Hematopoietic multipotent progenitor cell treated with erythropoietin and hydrocortisone succinate and interleukin-3 and kit ligand, for 17 days (in vitro differentiated cells): ENCODE measurements around the gene GPR179.

Experiments
- DNase-seq: peaks from one replicate; pipeline ENCODE4 v3.0.0-alpha.2; 2015; ENCODE audit warnings: low spot score

GPR179 gene

DNA sequence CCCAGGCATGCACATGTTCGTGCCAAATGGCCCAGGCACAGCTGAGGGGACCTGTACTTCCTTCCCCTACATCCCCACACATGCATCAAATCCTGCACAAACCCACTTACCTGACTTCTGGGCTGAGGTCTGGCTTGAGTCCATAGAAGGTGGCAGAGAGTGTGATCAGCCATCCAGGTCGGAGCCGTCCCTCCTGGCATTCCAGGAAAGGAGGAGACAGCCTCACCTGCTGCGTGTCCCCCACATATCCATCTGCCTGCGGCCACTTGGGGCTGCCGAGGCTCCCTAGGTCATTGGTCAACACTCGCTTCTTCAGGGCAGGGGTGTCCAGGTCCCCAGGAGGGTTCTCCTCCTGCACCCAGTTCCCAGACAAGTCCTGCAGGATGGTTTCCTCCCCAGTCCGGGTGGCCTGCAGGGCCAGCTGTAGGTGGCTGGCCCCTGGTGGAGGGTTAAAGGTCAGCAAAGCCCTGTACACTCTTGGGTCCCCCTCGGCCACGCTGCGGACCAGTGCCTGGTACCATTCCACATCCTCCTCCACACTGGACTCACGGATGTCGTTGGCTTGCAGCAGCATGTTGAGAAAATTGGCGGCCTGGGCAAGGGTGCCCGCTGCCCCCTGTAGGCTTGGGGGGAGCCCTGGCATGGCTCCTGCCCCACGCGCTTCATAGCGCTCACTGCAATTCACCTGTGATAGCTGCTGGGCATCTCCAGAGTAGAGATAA, 709 bp downstream of the GPR179 start:
- no peak for DNase-seq

DNA sequence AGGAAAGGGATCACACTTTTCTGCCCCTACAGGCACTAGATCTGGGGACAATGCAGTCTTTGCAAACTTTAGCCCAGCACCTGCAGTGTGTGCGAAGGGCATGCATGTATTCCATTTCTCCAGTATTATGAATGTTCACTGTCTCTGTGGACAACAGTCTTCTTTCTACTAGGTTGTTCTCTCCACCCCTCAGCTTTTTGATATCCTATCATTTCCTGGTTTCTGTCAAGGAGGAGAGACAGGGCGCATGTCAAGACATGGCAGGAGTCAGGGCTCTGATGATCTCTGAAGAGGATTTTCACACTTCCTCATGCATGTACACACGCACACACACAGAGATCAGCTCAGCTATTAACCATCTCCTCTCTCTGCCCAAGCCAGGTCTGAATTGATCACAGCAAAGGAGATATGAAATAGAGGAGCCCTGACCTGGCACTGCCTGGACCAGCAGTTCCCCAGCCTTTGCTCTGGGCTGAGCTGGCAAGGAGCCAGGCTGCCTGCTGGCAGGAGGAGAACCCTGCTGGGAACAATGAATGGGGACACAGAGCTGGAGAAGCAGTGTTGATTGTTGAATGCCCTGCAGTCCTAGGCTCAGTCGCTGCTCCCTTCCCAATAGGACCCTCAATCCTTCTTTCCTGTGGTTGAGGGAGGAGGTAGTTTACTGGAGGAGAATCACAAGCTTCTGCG, 2.6 kb downstream of the GPR179 start:
- DNase-seq = no peak

DNA sequence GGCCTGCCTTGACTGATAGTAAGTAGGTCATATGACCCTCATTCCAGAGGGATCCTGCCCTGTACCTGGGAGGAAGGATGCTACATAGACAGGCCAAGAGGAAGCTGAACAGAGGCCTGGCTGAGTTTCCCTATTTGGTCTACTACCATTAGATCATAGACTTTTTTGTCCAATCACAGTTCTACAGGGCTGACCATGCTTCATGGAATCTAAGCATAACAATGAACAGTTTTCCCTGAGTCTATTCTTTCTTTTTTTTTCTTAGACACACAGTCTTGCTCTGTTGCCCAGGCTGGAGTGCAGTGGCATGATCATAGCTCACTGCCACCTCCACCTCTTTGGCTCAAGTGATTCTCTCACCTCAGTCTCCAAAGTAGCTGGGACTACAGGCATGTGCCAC, 3.9 kb downstream of the GPR179 start:
- no peak for DNase-seq

DNA sequence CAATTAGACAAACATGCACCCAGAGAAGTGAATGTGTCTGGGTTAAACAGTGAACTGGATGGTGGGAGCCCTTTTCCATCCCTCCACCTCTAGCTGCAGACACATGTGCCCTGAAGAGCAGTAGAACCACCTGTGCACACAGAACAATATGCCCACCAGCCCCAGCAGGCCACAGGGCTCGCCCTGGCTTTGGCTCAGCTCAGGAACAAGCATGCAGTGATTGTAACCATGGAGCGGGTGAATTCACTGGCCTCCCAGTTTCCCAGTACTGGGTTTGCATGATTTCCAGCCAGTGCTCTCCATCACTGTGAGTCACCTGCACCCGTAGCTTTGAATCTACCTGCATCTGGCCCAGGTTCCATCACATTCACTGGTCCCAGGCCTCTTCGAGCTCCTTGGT, 5.2 kb downstream of the GPR179 start:
- no peak for DNase-seq

DNA sequence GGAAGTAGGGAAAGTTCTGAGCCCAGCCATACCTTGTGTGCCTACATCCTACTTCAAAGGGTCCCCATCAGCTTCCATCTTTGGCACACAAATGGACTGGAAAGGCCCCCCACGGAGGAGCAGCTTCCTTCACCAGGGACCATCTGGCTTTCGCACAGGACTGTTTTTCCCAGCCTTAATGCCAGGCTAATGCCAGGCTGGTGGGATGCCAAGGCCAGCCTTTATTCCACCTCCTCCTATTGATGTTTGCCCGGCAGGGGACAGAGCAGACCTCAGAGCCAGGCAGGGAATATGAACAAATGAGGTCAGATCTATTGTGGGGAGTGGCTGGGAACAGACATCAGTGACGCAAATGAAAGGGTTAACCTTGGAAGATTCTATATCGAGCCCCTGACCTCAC, 5.7 kb downstream of the GPR179 start:
- no peak for DNase-seq

- no peak for DNase-seq
Observed at GRCh38 chr17:38336838-38337237, 6.9 kb downstream of the GPR179 start.

- no peak for DNase-seq
Observed at GRCh38 chr17:38334480-38335364, 9.0 kb downstream of the GPR179 start.

GRCh38 chr17:38333635-38334295, 10.0 kb downstream of the GPR179 start:
- peak; percentile 42 for DNase-seq

- no peak for DNase-seq
Observed at GRCh38 chr17:38332735-38333134, 11.0 kb downstream of the GPR179 start.

- no peak for DNase-seq
Observed at GRCh38 chr17:38330941-38331411, 12.8 kb downstream of the GPR179 start.

DNA sequence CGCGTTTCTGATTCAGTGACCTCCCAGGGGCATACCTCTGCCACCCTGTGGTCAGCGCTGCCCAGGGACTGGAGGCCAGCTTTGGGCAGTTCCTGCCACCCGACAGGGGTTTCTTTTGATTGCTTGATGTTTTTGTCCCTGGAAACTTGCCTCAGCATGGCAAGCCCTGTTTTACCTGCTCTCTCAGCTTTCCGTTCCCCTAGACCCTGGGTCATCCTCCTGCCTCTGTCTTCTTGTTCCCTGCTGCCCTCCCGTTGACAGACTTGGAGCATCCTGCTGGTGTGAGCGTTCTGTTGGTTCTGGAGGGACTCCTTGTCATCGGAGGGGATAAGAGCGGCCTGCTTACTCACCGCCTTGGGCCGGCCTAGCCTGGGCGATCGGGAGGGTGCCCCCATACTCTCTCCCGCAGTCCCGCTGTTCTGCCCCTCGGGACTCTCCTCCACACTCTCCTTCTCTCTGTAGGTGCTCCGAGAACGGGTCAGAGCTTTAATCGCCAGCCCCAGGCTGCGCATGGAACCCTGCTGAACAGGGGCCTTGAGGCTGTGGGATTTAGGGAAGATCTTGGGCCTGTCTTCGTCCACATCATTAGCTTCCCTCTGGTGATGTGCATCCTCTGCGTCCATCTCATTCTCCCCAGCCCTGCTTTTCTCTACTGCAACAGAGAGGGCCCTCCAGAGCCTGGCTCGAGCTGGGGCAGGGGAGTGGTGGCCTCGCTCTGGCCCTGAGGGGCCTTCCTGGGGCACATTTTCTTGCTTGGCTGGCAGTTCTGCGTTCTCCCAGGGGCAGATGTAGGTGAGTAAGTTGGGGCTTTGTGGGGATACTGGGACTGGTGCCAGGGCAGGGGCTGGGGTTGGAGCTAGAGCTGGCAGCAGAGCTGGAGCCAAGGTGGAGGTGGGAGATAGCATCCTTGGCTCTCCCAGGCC, 13.7 kb downstream of the GPR179 start:
- DNase-seq = no peak

DNA sequence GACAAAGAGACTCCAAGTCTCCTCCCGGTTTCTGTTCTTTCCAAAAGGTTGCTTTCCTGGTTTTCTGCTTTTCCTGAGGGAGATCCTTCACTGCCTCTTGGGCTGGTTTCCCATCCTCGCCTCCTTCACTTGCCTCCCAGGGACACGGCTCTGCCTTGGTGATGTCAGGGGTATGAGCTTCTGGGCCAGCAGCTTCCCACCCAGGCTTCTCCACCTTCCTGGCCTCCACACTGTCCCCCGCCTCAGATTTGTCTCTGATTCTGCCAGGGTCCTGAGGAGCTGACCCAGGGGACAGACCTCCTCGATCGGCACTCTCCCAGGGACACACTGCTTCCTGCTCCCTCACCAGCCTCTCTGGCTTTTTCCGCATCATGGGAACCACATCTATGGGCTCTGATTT, 14.5 kb downstream of the GPR179 start:
- DNase-seq = no peak

DNA sequence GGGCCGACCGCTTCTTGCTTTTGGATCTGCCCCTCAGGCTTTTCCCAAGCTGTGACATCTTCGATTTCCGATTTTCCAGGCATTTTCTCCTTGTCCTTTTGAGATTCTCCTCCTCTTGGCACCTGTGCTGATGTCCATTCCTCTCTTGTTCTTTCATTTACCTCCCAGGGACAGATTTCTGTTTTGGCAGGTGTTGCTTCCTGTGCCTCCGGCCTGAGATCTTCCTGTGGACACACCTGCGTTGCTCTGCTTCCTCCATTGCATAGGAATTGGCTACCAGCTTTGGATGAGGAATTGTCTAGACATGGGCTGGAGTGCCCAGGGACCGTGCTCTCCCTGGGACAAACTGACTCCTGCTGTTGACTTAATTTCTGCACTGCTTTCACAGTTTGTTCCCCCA, 15.1 kb downstream of the GPR179 start:
- DNase-seq = no peak

- no peak for DNase-seq
Observed at GRCh38 chr17:38327936-38328335, 15.8 kb downstream of the GPR179 start.

- no peak for DNase-seq
Observed at GRCh38 chr17:38326996-38327792, 16.6 kb downstream of the GPR179 start.

DNA sequence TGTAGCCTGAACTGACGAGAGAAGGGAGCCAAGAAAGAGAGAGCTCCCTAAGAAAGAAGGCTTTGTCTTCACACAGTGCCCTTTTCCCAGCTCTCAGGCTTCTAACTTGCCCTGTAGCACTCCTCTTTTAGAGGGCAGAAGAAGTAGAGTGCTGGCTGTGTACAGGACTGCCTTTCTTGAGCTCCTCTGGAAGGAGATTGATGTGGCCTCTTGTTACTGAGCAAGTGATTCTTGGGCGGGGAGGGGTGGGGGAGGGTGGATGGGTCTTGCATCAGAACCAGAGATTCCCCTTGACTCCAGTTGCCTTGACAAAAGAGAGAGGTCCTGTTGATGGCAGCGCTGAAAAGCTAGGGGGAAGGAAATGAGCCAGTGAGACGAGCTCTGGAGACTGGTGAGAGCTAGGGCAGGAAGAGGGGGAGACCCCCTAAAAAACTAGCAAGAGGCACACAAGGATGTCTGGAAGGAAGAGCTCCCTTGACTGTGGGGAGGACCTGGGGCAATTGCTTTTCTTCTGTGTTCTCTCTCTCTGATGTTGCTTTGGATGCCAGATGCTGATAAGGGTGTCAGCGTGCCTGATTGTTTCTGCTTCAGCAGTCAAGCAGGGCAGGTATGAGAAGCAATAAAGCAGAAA, 18.4 kb downstream of the GPR179 start:
- DNase-seq = no peak

- no peak for DNase-seq
Observed at GRCh38 chr17:38324772-38325171, 19.0 kb downstream of the GPR179 start.

GRCh38 chr17:38324141-38324697, 19.5 kb downstream of the GPR179 start:
- DNase-seq = no peak

DNA sequence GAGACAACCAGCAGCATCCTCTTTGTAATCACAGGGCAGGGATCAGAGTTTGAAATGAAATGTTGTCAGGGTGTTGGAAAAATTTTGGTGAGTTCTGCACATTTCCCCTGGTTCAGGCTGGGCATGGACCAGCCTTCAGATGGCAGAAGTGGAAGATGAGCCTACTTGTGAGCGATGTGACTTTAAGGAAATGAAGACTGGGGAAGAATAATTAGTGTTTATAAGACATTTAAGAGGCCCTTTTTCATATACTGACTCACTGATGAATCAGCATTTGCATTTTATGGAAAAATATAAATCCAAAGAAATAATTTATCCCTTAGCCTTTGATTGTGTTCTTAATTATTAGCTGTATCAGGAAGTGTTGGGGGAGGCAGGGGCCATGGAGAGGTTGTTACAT, 20.9 kb downstream of the GPR179 start:
- DNase-seq = no peak
